T-helper 2 cell (primary cell): ENCODE results near the gene S100P.
"Not testable (repeated sequence)": the region's sequence is repeated elsewhere in the genome, so short reads cannot be mapped to it uniquely, and the experiment has no call there.

ENCODE experiments used
- DNase-seq, 5 experiments: peaks; one replicate each; pipeline versions ENCODE4 v3.0.0 to v3.0.0-alpha.2; 2012 to 2022

The S100P gene

GRCh38 chr4:6724421-6725111 lies 30.9 kb downstream of the S100P start:
- no peak for DNase-seq

- not testable (repeated sequence) for DNase-seq
These were observed 31.8 kb downstream of the S100P start for GRCh38 chr4:6725427-6725961.

GRCh38 chr4:6727081-6727942 lies 33.6 kb downstream of the S100P start:
- DNase-seq = no peak

- DNase-seq = no peak
These were observed 34.2 kb downstream of the S100P start for GRCh38 chr4:6727943-6728250.

- no peak for DNase-seq
These were observed 34.8 kb downstream of the S100P start for GRCh38 chr4:6728320-6729029.

- DNase-seq = no peak
These were observed 37.1 kb downstream of the S100P start for GRCh38 chr4:6730603-6731317.

- no peak for DNase-seq
These were observed 37.6 kb downstream of the S100P start for GRCh38 chr4:6731318-6731675.

- DNase-seq = no peak
These were observed 38.1 kb downstream of the S100P start for GRCh38 chr4:6731780-6732179.

GRCh38 chr4:6732441-6733357 lies 39.0 kb downstream of the S100P start:
- DNase-seq = no peak

GRCh38 chr4:6733358-6734164 lies 39.9 kb downstream of the S100P start:
- DNase-seq = no peak

GRCh38 chr4:6734165-6734786 lies 40.6 kb downstream of the S100P start:
- DNase-seq = no peak

- DNase-seq = no peak
These were observed 46.2 kb downstream of the S100P start for GRCh38 chr4:6739920-6740319.

GRCh38 chr4:6740347-6740746 lies 46.7 kb downstream of the S100P start:
- no peak for DNase-seq

GRCh38 chr4:6742507-6742906 lies 48.8 kb downstream of the S100P start:
- peak in 1 of 5 experiments; percentile 29 for DNase-seq

GRCh38 chr4:6742989-6743388 lies 49.3 kb downstream of the S100P start:
- no peak for DNase-seq
